Fibroblast of skin of back (primary cell): ENCODE data around the gene ZNF792.
"Not testable (repeated sequence)": the region's sequence is repeated elsewhere in the genome, so short reads cannot be mapped to it uniquely, and the experiment has no call there.

Experiments
- DNase-seq: peaks from one replicate; pipeline ENCODE4 v3.0.0-alpha.2; 2013

Gene ZNF792

GRCh38 chr19:34970185-34970780 lies 6.3 kb upstream of the ZNF792 start:
- not testable (repeated sequence) for DNase-seq

GRCh38 chr19:34969721-34970120 lies 5.7 kb upstream of the ZNF792 start:
- no peak for DNase-seq

DNA sequence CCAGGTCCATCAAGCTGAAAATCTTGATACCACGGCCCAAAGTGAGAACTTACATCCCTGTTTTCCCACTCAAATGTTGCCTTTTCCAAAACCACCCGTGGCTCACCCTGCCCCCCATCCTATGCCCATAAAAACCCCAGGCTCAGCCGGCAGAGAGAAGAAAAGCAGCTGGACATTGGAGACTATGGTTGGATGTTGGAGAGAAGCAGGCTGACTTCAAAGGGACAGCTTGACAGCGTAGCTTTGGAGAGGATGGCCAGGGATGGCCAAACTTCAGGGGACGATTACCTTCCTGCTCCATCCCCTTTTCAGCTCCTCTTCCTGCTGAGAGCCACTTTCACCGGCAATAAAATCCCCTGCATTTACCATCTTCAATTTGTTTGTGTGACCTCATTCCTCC lies 3.5 kb upstream of the ZNF792 start:
- no peak for DNase-seq

- not testable (repeated sequence) for DNase-seq
Observed at GRCh38 chr19:34965505-34965904, 1.5 kb upstream of the ZNF792 start.

DNA sequence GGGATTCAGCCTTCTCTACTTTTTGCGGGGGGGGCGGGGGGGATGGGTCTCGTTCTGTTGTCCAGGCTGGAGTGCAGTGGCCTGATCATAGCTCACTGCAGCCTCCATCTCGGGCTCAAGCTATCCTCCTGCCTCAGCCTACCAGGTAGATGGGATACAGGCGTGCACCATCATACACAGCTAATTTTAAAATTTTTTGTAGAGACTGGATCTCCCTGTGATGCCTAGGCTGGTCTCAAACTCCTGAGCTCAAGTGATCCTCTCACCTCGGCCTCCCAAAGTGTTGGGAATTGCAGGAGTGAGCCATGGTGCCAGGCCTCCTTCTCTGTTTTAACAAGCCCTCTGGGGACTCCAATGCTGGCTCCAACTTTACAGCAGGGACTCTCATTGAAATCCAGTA lies 569 bp upstream of the ZNF792 start:
- no peak for DNase-seq

GRCh38 chr19:34962687-34963572 lies 1.1 kb downstream of the ZNF792 start:
- DNase-seq = no peak

DNA sequence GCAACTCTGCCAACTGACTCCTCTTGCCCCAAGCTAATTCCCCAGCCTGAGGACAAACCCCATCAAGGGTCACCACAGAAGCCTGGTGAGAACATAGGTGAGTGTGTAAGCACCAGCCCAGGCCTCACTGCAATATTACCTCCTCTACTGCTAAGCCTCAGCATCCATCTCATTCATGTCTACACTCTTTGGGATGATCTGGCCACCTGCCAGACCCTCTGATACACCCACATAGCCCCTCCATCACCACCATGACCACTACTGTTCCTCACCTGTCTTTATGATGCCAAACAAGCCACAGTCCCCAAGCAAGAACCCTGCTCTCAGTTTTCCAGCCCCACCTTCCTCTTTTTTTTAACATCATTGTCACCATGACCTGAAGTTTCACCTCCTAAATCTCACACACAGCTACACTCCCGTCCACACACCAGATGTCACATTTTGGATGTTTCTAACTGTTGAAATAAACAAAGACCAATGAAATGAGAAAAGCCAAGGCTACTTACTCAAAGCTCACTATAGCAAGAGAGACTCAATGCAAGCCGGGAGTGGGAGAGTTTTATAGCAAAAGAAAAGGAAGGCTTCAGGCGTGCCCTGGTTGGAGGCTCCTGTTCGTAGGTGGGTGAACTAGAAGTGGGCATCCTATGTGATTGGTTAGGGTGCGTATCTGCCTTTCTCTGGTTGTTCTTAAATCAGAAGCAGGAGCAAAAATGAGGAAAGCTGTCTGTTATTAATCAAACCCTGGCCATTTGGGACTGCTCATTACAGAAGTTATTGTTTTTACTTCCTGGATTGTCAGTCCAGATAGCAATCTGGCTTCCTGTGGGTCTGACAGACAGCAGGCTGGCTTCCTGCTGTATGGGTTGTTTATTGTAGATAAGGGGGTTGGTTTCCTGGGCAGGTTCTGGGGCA lies 2.0 kb downstream of the ZNF792 start:
- no peak for DNase-seq

DNA sequence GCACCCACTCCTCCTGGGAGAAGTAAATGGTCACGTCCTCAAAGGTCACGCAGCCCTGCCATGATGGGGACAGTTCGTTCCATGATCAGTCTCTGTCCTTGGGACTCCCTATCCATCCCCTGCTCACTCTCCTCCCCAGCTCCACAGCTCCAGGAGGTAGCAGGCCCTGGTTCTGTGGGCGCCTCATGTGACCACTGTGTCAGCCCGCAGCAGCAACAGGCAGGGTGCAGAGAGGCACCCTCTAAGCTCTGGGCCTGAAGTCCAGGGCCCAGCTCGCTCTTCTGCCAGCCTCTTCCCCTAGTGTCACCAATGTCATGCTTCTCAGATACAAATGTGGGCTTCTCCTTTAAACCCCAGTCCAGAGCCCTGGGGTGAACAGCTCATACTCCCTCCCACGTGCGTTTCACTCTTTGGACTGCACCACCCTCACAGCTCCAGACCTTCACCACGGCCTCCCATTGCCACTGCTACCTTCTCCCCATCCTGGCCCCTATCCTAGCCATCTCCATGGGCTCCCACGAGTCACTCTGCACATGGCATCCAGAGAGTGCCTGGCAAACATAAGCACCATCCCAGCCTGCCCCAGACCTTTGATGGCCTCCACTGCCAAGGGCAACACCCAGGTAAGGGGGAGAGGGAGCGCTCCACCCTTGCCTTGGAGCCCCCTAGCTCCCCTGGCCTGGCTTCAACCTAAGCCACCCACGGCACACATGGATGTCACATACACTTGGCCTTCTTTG lies 2.9 kb downstream of the ZNF792 start:
- DNase-seq = no peak

GRCh38 chr19:34960103-34960805 lies 3.8 kb downstream of the ZNF792 start:
- DNase-seq = peak; percentile 44

- DNase-seq = no peak
Observed at GRCh38 chr19:34959021-34959420, 5.0 kb downstream of the ZNF792 start.

DNA sequence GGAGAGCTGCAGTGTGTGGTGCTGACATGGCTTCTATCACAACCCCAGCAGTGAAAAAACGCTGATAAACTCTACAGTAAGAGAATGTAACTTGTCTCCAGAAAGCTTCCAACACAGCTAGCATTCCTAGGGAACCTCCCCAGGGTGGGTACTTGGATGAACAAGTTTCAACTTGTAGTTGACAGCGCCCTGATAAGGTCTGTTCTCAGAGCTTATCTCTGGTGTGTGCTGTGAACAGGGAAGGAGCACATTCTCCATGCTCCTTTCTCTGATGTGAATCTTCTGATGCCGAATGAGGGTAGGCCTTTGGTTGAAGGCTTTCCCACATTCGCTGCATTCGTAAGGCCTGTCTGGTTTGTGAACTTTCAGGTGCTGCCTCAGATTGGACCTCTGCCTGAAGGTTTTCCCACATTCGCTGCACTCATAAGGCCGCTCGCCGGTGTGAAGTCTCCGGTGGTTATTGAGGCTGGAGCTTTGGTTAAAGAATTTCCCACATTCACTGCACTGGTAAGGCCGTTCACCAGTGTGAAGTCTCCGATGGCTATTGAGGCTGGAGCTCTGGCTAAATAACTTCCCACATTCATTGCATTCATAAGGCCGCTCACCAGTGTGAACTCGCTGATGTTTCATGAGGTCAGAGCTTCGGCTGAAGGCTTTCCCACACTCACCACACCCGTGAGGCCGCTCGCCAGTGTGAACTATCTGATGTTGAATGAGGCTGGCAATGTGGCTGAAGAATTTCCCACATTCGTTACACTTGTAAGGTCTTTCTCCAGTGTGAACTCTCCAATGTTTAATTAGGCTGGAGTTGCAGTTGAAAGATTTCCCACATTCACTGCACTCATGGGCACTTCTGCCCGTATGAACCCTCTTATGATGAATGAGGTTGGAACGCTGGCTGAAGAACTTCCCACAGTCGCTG lies 5.9 kb downstream of the ZNF792 start:
- no peak for DNase-seq

GRCh38 chr19:34953092-34953491 lies 10.9 kb downstream of the ZNF792 start:
- no peak for DNase-seq

DNA sequence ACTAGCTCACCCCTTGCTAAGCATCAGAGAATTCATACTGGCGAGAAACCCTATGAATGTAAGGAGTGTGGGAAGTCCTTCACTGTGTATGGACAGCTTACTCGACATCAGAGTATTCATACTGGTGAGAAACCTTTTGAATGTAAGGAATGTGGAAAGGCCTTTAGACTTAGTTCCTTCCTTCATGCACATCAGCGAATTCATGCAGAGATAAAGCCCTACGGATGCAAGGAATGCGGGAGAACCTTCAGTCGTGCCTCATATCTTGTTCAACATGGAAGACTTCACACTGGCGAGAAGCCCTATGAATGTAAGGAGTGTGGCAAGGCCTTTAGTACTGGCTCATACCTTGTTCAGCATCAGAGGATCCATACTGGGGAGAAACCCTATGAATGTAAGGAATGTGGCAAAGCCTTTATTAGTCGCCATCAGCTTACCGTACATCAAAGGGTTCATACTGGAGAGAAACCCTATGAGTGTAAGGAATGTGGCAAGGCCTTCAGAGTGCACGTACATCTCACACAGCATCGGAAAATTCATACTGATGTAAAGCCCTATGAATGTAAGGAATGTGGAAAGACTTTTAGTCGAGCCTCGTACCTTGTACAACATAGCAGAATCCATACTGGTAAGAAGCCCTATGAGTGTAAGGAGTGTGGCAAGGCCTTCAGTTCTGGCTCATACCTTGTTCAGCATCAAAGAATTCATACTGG lies 20.0 kb downstream of the ZNF792 start:
- DNase-seq = no peak

- DNase-seq = no peak
Observed at GRCh38 chr19:34938886-34939285, 25.1 kb downstream of the ZNF792 start.

DNA sequence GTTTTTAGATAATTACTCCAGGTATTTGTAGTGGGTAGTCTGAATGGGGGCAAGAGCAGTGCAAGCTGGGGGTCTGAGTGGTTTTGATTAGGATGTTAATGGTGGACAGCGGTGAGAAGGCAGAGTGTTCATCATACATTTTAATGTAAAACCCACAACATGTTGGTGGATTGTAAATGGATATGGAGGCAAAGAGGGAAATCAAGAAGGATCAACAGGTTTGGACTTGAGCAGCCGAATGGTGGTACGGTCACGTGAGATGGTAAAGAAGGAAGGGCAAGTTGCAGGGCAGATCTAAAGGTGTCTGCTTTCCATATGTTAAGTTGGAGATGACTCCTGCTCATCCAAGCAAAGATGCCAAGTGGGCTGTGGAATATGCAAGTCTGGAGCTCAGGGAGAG lies 27.8 kb downstream of the ZNF792 start:
- no peak for DNase-seq

DNA sequence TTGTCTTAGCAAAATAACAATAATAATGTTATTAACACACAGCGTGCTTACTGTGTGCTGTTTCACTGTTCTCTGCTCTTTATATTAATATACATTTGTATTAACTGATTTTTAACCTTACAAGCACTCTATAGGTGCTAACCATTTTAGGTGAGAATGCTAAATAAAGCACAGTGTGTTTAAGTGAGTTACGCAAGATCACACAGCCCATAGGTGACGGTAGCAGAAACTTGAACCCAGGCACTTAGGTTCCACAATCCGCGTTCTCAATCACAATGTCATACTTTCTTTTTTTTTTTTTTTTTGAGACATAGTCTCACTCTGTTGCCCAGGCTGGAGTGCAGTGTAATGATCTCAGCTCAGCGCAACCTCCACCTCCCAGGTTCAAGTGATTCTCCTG lies 31.5 kb downstream of the ZNF792 start:
- DNase-seq = no peak

DNA sequence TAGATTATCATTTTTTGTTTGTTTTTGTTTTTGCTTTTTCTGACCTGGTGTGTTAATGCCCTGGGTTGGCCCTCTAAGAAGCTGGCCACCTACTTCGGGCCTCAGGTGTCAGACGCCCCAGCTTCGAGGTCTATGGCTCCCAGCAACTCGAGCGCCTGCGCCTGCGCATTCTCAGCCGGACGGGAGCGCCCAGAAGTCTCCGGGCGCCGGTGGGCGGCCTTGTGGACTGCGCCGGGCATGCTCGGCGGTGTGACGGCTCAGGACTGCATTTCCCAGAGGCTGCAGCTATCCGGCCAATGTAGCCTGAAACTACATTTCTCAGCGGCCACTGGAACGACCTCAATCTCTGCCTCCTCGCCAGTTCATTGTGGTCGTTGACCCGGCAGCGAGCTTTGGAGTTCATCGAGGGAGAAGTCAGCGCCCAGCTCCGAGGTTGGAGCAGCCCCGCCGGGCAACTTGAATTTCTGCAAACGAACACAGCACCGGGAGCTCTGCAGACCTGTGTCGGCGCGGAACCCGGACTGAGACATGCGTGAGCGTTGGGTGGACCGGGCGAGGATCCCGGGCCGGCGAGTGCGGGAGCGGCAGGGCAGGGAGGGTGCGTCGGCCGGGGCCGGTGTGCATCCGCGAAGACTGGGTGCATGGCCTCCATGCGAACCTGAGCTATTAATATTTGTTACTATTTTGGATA lies 37.2 kb downstream of the ZNF792 start, which contains the start of gene ZNF30:
ZNF30 (plus strand) TSS at position 219 of the 691 bp plus-strand sequence. CDS start 3,045 bp downstream, outside the sequence.
- peak; percentile 90 for DNase-seq

GRCh38 chr19:34926361-34926684 lies 37.7 kb downstream of the ZNF792 start:
- DNase-seq = no peak

DNA sequence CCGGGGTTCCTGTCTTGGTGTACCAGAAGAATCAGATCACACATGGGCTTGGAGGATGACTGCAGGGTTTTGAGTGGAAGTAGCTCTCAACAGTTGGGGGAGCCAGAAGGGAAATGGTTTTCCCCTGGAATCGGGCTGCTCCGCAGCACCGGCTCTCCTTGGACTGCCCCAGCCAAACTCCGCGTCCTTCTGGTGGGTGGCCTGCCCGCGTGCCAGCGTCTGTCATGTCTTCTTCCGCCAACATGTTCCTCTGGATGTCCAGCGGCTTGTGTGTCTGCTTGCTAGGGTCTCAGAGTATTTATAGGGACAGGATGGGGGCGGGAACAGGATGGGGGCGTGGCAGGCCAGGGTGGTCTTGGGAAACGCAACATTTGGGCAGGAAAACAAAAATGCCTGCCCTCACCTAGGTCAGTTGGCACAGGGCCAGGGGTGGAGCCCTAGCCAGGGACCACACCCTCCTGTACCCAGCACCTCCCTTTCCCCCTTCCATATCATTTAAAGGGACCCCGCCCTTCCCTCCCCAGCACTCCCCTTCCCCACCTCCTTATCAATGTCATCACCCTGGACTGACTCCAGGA lies 38.7 kb downstream of the ZNF792 start:
- DNase-seq = no peak
